HEK293 (cell line): ENCODE results near the gene GPR153.

Source experiments
- CTCF ChIP-seq: fragments of 450-650 bp; formaldehyde crosslinking; IDR thresholded peaks from 2 replicates; pipeline ENCODE4 v1.5.1; 2016; ENCODE audit warnings: missing biosample characterization, missing genetic modification characterization
- HOXC10 ChIP-seq: sonication (generic); formaldehyde crosslinking; IDR thresholded peaks from 2 replicates; pipeline ENCODE4 v1.8.1; 2023; ENCODE audit warnings: mild to moderate bottlenecking, missing genetic modification reagents
- KLF10 ChIP-seq: fragments of 450-650 bp; IDR thresholded peaks from 2 replicates; pipeline ENCODE4 v1.5.1; 2018; ENCODE audit warnings: missing biosample characterization, mild to moderate bottlenecking, missing genetic modification characterization
- KLF16 ChIP-seq: fragments of 450-650 bp; formaldehyde crosslinking; IDR thresholded peaks from 2 replicates; pipeline ENCODE4 v1.5.1; 2017; ENCODE audit warnings: missing biosample characterization, missing genetic modification characterization
- KLF8 ChIP-seq: fragments of 450-650 bp; formaldehyde crosslinking; IDR thresholded peaks from 2 replicates; pipeline ENCODE4 v1.5.1; 2016; ENCODE audit warnings: missing biosample characterization, missing genetic modification characterization
- PBX3 ChIP-seq: sonication (generic); formaldehyde crosslinking; IDR thresholded peaks from 2 replicates; pipeline ENCODE4 v1.8.1; 2022; ENCODE audit warnings: mild to moderate bottlenecking, moderate library complexity, missing genetic modification reagents
- SP3 ChIP-seq: fragments of 450-650 bp; formaldehyde crosslinking; IDR thresholded peaks from 2 replicates; pipeline ENCODE4 v1.5.1; 2016; ENCODE audit warnings: missing biosample characterization, missing genetic modification characterization
- TRIM28 ChIP-seq: IDR thresholded peaks from 2 replicates; pipeline ENCODE4 v1.6.1; 2011; ENCODE audit warnings: low read length, control low read depth, borderline replicate concordance
- YY1 ChIP-seq: fragments of 450-650 bp; formaldehyde crosslinking; IDR thresholded peaks from 2 replicates; pipeline ENCODE4 v1.5.1; 2018; ENCODE audit warnings: missing biosample characterization, missing genetic modification characterization
- ZBTB20 ChIP-seq: fragments of 450-650 bp; formaldehyde crosslinking; IDR thresholded peaks from 2 replicates; pipeline ENCODE4 v1.5.1; 2016; ENCODE audit warnings: missing biosample characterization, missing genetic modification characterization
- ZBTB26 ChIP-seq: fragments of 450-650 bp; formaldehyde crosslinking; optimal IDR thresholded peaks from 2 replicates; pipeline ENCODE3; 2016; ENCODE audit warnings: missing biosample characterization, mild to moderate bottlenecking, missing genetic modification characterization
- ZBTB44 ChIP-seq: fragments of 450-650 bp; IDR thresholded peaks from 2 replicates; pipeline ENCODE4 v1.5.1; 2018; ENCODE audit warnings: missing biosample characterization, mild to moderate bottlenecking, missing genetic modification characterization
- ZFP37 ChIP-seq: fragments of 450-650 bp; formaldehyde crosslinking; IDR thresholded peaks from 2 replicates; pipeline ENCODE4 v1.5.1; 2016; ENCODE audit warnings: missing biosample characterization, missing genetic modification characterization
- ZNF10 ChIP-seq: fragments of 450-650 bp; formaldehyde crosslinking; IDR thresholded peaks from 2 replicates; pipeline ENCODE4 v1.5.1; 2017; ENCODE audit warnings: missing biosample characterization, missing genetic modification characterization
- ZNF133 ChIP-seq: fragments of 450-650 bp; formaldehyde crosslinking; IDR thresholded peaks from 2 replicates; pipeline ENCODE4 v1.5.1; 2016; ENCODE audit warnings: missing biosample characterization, missing genetic modification characterization
- ZNF175 ChIP-seq: fragments of 450-650 bp; formaldehyde crosslinking; IDR thresholded peaks from 2 replicates; pipeline ENCODE4 v1.5.1; 2016; ENCODE audit warnings: missing biosample characterization, missing genetic modification characterization
- ZNF184 ChIP-seq: fragments of 450-650 bp; IDR thresholded peaks from 2 replicates; pipeline ENCODE4 v1.5.1; 2018; ENCODE audit warnings: missing biosample characterization, mild to moderate bottlenecking, missing genetic modification characterization
- ZNF2 ChIP-seq: fragments of 450-650 bp; formaldehyde crosslinking; IDR thresholded peaks from 2 replicates; pipeline ENCODE4 v1.5.1; 2016; ENCODE audit warnings: missing biosample characterization, missing genetic modification characterization
- ZNF26 ChIP-seq: fragments of 450-650 bp; formaldehyde crosslinking; IDR thresholded peaks from 2 replicates; pipeline ENCODE4 v1.5.1; 2016; ENCODE audit warnings: missing biosample characterization, missing genetic modification characterization
- ZNF266 ChIP-seq: fragments of 450-650 bp; formaldehyde crosslinking; IDR thresholded peaks from 2 replicates; pipeline ENCODE4 v1.5.1; 2016; ENCODE audit warnings: missing biosample characterization, missing genetic modification characterization, low read depth
- ZNF37A ChIP-seq: fragments of 450-650 bp; IDR thresholded peaks from 2 replicates; pipeline ENCODE4 v1.5.1; 2018; ENCODE audit warnings: missing biosample characterization, missing genetic modification characterization
- ZNF416 ChIP-seq: fragments of 450-650 bp; formaldehyde crosslinking; IDR thresholded peaks from 2 replicates; pipeline ENCODE4 v1.5.1; 2016; ENCODE audit warnings: missing biosample characterization, missing genetic modification characterization
- ZNF48 ChIP-seq: fragments of 450-650 bp; formaldehyde crosslinking; IDR thresholded peaks from 2 replicates; pipeline ENCODE4 v1.5.1; 2016; ENCODE audit warnings: missing biosample characterization, missing genetic modification characterization
- ZNF514 ChIP-seq: fragments of 450-650 bp; formaldehyde crosslinking; IDR thresholded peaks from 2 replicates; pipeline ENCODE4 v1.5.1; 2016; ENCODE audit warnings: missing biosample characterization, missing genetic modification characterization
- ZNF521 ChIP-seq: fragments of 450-650 bp; formaldehyde crosslinking; IDR thresholded peaks from 2 replicates; pipeline ENCODE4 v1.5.1; 2017; ENCODE audit warnings: missing biosample characterization, mild to moderate bottlenecking, missing genetic modification characterization
- ZNF560 ChIP-seq: fragments of 450-650 bp; formaldehyde crosslinking; IDR thresholded peaks from 2 replicates; pipeline ENCODE4 v1.5.1; 2017; ENCODE audit warnings: missing biosample characterization, missing genetic modification characterization, borderline replicate concordance
- ZNF571 ChIP-seq: fragments of 450-650 bp; formaldehyde crosslinking; IDR thresholded peaks from 2 replicates; pipeline ENCODE4 v1.5.0; 2017; ENCODE audit warnings: missing biosample characterization, missing genetic modification characterization
- ZNF621 ChIP-seq: fragments of 450-650 bp; formaldehyde crosslinking; IDR thresholded peaks from 2 replicates; pipeline ENCODE4 v1.5.1; 2017; ENCODE audit warnings: missing biosample characterization, missing genetic modification characterization
- ZNF623 ChIP-seq: fragments of 450-650 bp; formaldehyde crosslinking; IDR thresholded peaks from 2 replicates; pipeline ENCODE4 v1.5.1; 2016; ENCODE audit warnings: missing biosample characterization, missing genetic modification characterization
- ZNF658 ChIP-seq: fragments of 450-650 bp; formaldehyde crosslinking; IDR thresholded peaks from 2 replicates; pipeline ENCODE4; 2016; ENCODE audit warnings: missing biosample characterization, missing genetic modification characterization
- ZNF692 ChIP-seq: fragments of 450-650 bp; formaldehyde crosslinking; IDR thresholded peaks from 2 replicates; pipeline ENCODE4 v1.5.1; 2016; ENCODE audit warnings: missing biosample characterization, missing genetic modification characterization
- ZNF747 ChIP-seq: fragments of 450-650 bp; formaldehyde crosslinking; IDR thresholded peaks from 2 replicates; pipeline ENCODE4 v1.5.1; 2016; ENCODE audit warnings: missing biosample characterization, missing genetic modification characterization
- ZNF785 ChIP-seq: fragments of 450-650 bp; formaldehyde crosslinking; IDR thresholded peaks from 2 replicates; pipeline ENCODE4 v1.5.1; 2016; ENCODE audit warnings: missing biosample characterization, missing genetic modification characterization
- ZNF837 ChIP-seq: fragments of 450-650 bp; formaldehyde crosslinking; IDR thresholded peaks from 2 replicates; pipeline ENCODE4 v1.5.1; 2016; ENCODE audit warnings: missing biosample characterization, missing genetic modification characterization

The GPR153 gene

GRCh38 chr1:6246497-6247467 is 14.1 kb downstream of the GPR153 start (continued):
- no peak for TF ChIP-seq ZNF175 (tag by site-specific recombination)
- TF ChIP-seq ZNF266 = no peak
- no peak for TF ChIP-seq ZNF658 (tag by site-specific recombination)
- TF ChIP-seq ZNF10 (tag by site-specific recombination) = peak; percentile 67
- no peak for TF ChIP-seq YY1
- no peak for TF ChIP-seq ZBTB20
- no peak for TF ChIP-seq ZNF184 (tag by site-specific recombination)
- no peak for TF ChIP-seq ZNF37A (tag by site-specific recombination)
- TF ChIP-seq ZNF692 (tag by site-specific recombination) = peak; percentile 71
- no peak for TF ChIP-seq ZFP37 (tag by site-specific recombination)
- no peak for TF ChIP-seq ZNF416 (tag by site-specific recombination)
- no peak for TF ChIP-seq ZNF26 (tag by site-specific recombination)
- no peak for TF ChIP-seq HOXC10 (CRISPR knock-in tag)
- TF ChIP-seq KLF8 = peak; percentile 86
- no peak for TF ChIP-seq ZNF514 (tag by site-specific recombination)
- TF ChIP-seq ZBTB44 (tag by site-specific recombination) = no peak
- TF ChIP-seq ZNF623 = no peak
- TF ChIP-seq ZNF48 (tag by site-specific recombination) = no peak
- peak; percentile 35 for TF ChIP-seq ZBTB26 (tag by site-specific recombination)
- no peak for TF ChIP-seq ZNF785 (tag by site-specific recombination)
- no peak for TF ChIP-seq KLF16 (tag by site-specific recombination)
- no peak; the same call in 1 of the 2 replicates for TF ChIP-seq KLF10
- TF ChIP-seq ZNF521 (tag by site-specific recombination) = no peak
- TF ChIP-seq CTCF = peak; percentile 97
- no peak for TF ChIP-seq SP3 (tag by site-specific recombination)
- no peak for TF ChIP-seq ZNF571 (tag by site-specific recombination)
- no peak for TF ChIP-seq TRIM28
- no peak for TF ChIP-seq ZNF621 (tag by site-specific recombination)
- no peak for TF ChIP-seq ZNF560 (tag by site-specific recombination)
- TF ChIP-seq ZNF837 (tag by site-specific recombination) = no peak
- no peak for TF ChIP-seq PBX3 (CRISPR knock-in tag)
- no peak for TF ChIP-seq ZNF747 (tag by site-specific recombination)
- peak; percentile 73; the same call in 1 of the 2 replicates for TF ChIP-seq ZNF2
- no peak for TF ChIP-seq ZNF133 (tag by site-specific recombination)
